CD8-positive, alpha-beta memory T cell (primary cell): ENCODE data around the gene NFATC2. TPM values are rescaled to one million over a fixed set of nuclear protein-coding genes. Genes with fewer than 3 reads are reported as not detected.
A peak's percentile ranks its signal among the peaks of the same experiment; 100 is the strongest.

Experiments used
- CTCF ChIA-PET: fragments of 350-600 bp; sonication (Branson Sonifier 250); formaldehyde crosslinking; loops from one replicate; lab custom pipeline; 2021; ENCODE audit warnings: antibody characterized with exemption; lab: Charles Lee
- POLR2A ChIA-PET: fragments of 350-600 bp; sonication (Branson Sonifier 250); formaldehyde crosslinking; loops from one replicate; lab custom pipeline; 2021; ENCODE audit warnings: antibody characterized with exemption; lab: Charles Lee
- DNase-seq, 5 donors: peaks; one replicate each; pipeline versions ENCODE4 v3.0.0 to v3.0.0-alpha.2; 2020 to 2022; ENCODE audit warnings: mixed read lengths in 1 of 5
- H3K27ac ChIP-seq: one replicate; pipeline ENCODE4 v1.7.0; 2013; ENCODE audit warnings: low read depth, mild to moderate bottlenecking, low read length, moderate library complexity
- H3K27me3 ChIP-seq: 2 replicates; pipeline ENCODE4 v1.7.0; 2013; ENCODE audit warnings: low read length, mild to moderate bottlenecking; ENCODE audit not compliant: insufficient read depth, poor library complexity, severe bottlenecking
- H3K36me3 ChIP-seq: 2 replicates; pipeline ENCODE4 v1.7.0; 2013; ENCODE audit warnings: mild to moderate bottlenecking, low read length, moderate library complexity; ENCODE audit not compliant: insufficient read depth
- H3K4me1 ChIP-seq: 2 replicates; pipeline ENCODE4 v1.7.0; 2013; ENCODE audit warnings: mild to moderate bottlenecking, low read length, moderate library complexity; ENCODE audit not compliant: insufficient read depth
- H3K4me3 ChIP-seq: 2 replicates; pipeline ENCODE4 v1.7.0; 2013; ENCODE audit warnings: mild to moderate bottlenecking, low read length
- H3K9me3 ChIP-seq: 2 replicates; pipeline ENCODE4 v1.7.0; 2013; ENCODE audit warnings: mild to moderate bottlenecking, low read length
- H3K27ac Mint-ChIP-seq, 8 donors: one replicate each; pipeline ENCODE4 v1.8.0; 2020 to 2021; ENCODE audit warnings: mixed read lengths in 8 of 8, mild to moderate bottlenecking in 6 of 8, inconsistent platforms in 3 of 8, moderate library complexity in 3 of 8
- H3K27me3 Mint-ChIP-seq, 2 donors: one replicate each; pipeline ENCODE4 v1.8.0; 2020 to 2021; ENCODE audit warnings: mixed read lengths in 2 of 2, mild to moderate bottlenecking in 1 of 2, moderate library complexity in 1 of 2
- H3K36me3 Mint-ChIP-seq, 3 donors: one replicate each; pipeline ENCODE4 v1.8.0; 2020 to 2021; ENCODE audit warnings: mixed read lengths in 3 of 3, inconsistent platforms in 1 of 3, mild to moderate bottlenecking in 1 of 3
- H3K4me1 Mint-ChIP-seq, 3 donors: one replicate each; pipeline ENCODE4 v1.8.0; 2020 to 2021; ENCODE audit warnings: mixed read lengths in 3 of 3, inconsistent platforms in 1 of 3, mild to moderate bottlenecking in 1 of 3
- H3K4me3 Mint-ChIP-seq, 7 donors: one replicate each; pipeline ENCODE4 v1.8.0; 2020 to 2021; ENCODE audit warnings: mixed read lengths in 7 of 7, mild to moderate bottlenecking in 6 of 7, moderate library complexity in 4 of 7, inconsistent platforms in 2 of 7
- H3K9me3 Mint-ChIP-seq, 5 donors: one replicate each; pipeline ENCODE4 v1.8.0; 2020 to 2022; ENCODE audit warnings: mixed read lengths in 5 of 5, mild to moderate bottlenecking in 3 of 5, moderate library complexity in 2 of 5, inconsistent platforms in 1 of 5
- polyA plus RNA-seq: library from polyadenylated mRNA; unstranded; fragments of 300-500 nt; fragmentation: Illumina TruSeq; gene quantifications from one replicate; pipeline ENCODE4 v1.2.3, GENCODE V29; 2021
- total RNA-seq, 2 experiments: library from RNA; stranded (reverse); gene quantifications; one replicate each; pipeline ENCODE4 v1.2.3, GENCODE V29; 2021

The NFATC2 gene
- total and polyA plus RNA-seq, 3 experiments from 2014 or later: 52.1 to 64.4 (median 63.0) TPM

- Histone ChIP-seq H3K27ac (no peak overlapping the region), H3K4me1 (peaks cover 50% of the 10 kb centered on the region), H3K4me3 (no peak overlapping the region), H3K36me3 (peaks cover 12% of the 10 kb centered on the region), H3K27me3 (no peaks in the 10 kb centered on the region), H3K9me3 (no peaks in the 10 kb centered on the region)
- ChIA-PET CTCF (interaction anchor here (1.1 to 2.3 kb wide), 3 partner anchors 13 to 144 kb away, joined by 3 to 9 read pairs (median 5); partner anchors contain the start of gene NFATC2), POLR2A (no interaction called here)
- peak overlapping the region in 4 of 7 donors; percentile 8 to 86 (median 26) for H3K4me3 Mint-ChIP-seq
- H3K9me3 Mint-ChIP-seq: no peaks in the 10 kb centered on the region
- H3K27ac Mint-ChIP-seq: peak overlapping the region; percentile 99 to 100 (median 100)
- no peaks in the 10 kb centered on the region for H3K27me3 Mint-ChIP-seq
- peaks cover 59 to 87% (median 80%) of the 10 kb centered on the region in 3 donors for H3K4me1 Mint-ChIP-seq
- no peak for DNase-seq
- H3K36me3 Mint-ChIP-seq: peaks cover 8 to 68% (median 13%) of the 10 kb centered on the region in 3 donors
Observed at GRCh38 chr20:51398552-51398951, 144.0 kb downstream of the NFATC2 start.

- CTCF ChIA-PET: interaction anchor here (1.1 to 2.3 kb wide), 3 partner anchors 12 to 144 kb away, joined by 3 to 9 read pairs (median 5); partner anchors contain the start of gene NFATC2
- no peak for DNase-seq
- peak overlapping the region in 5 of 8 donors; percentile 45 to 100 (median 72) for H3K27ac Mint-ChIP-seq
- POLR2A ChIA-PET: no interaction called here
- H3K27me3 Mint-ChIP-seq: no peaks in the 10 kb centered on the region
- H3K27ac ChIP-seq: no peak overlapping the region
- peaks cover 54 to 83% (median 79%) of the 10 kb centered on the region in 3 donors for H3K4me1 Mint-ChIP-seq
- peaks cover 45% of the 10 kb centered on the region for H3K4me1 ChIP-seq
- H3K27me3 ChIP-seq: no peaks in the 10 kb centered on the region
- peaks cover 12% of the 10 kb centered on the region for H3K36me3 ChIP-seq
- H3K36me3 Mint-ChIP-seq: peaks cover 8 to 70% (median 13%) of the 10 kb centered on the region in 3 donors
- no peak overlapping the region for H3K4me3 ChIP-seq
- H3K9me3 ChIP-seq: no peaks in the 10 kb centered on the region
- H3K9me3 Mint-ChIP-seq: no peaks in the 10 kb centered on the region
- no peak overlapping the region for H3K4me3 Mint-ChIP-seq
Observed at GRCh38 chr20:51398083-51398482, 144.4 kb downstream of the NFATC2 start.

GRCh38 chr20:51397137-51397536 lies 145.4 kb downstream of the NFATC2 start:
- H3K4me1 ChIP-seq: peaks cover 36% of the 10 kb centered on the region
- H3K27me3 Mint-ChIP-seq: no peaks in the 10 kb centered on the region
- H3K27me3 ChIP-seq: no peaks in the 10 kb centered on the region
- H3K36me3 Mint-ChIP-seq: peaks cover 8 to 76% (median 20%) of the 10 kb centered on the region in 3 donors
- ChIA-PET POLR2A (interaction anchor here (0.6 kb wide), 1 partner anchor 77 kb away, joined by 4 read pairs; no protein-coding TSS in a partner anchor), CTCF (interaction anchor here (2.3 kb wide), 1 partner anchor 11 kb away, joined by 9 read pairs; no protein-coding TSS in a partner anchor)
- no peak overlapping the region for H3K4me3 Mint-ChIP-seq
- peaks cover 20% of the 10 kb centered on the region for H3K36me3 ChIP-seq
- H3K9me3 ChIP-seq: no peaks in the 10 kb centered on the region
- H3K27ac ChIP-seq: no peak overlapping the region
- H3K27ac Mint-ChIP-seq: peak overlapping the region in 6 of 8 donors; percentile 13 to 100 (median 54)
- DNase-seq: no peak
- H3K4me1 Mint-ChIP-seq: peaks cover 50 to 83% (median 79%) of the 10 kb centered on the region in 3 donors
- H3K4me3 ChIP-seq: no peak overlapping the region
- no peaks in the 10 kb centered on the region for H3K9me3 Mint-ChIP-seq

- Histone ChIP-seq H3K27ac (no peak overlapping the region), H3K36me3 (peaks cover 20% of the 10 kb centered on the region), H3K9me3 (no peaks in the 10 kb centered on the region), H3K4me3 (no peak overlapping the region), H3K4me1 (peaks cover 29% of the 10 kb centered on the region), H3K27me3 (no peaks in the 10 kb centered on the region)
- CTCF ChIA-PET: no interaction called here
- Mint-ChIP-seq H3K4me3 (no peak overlapping the region), H3K9me3 (no peaks in the 10 kb centered on the region), H3K27ac (peak overlapping the region in 4 of 8 donors; percentile 10 to 63 (median 13)), H3K27me3 (no peaks in the 10 kb centered on the region), H3K36me3 (peaks cover 8 to 81% (median 20%) of the 10 kb centered on the region in 3 donors), H3K4me1 (peaks cover 45 to 80% (median 76%) of the 10 kb centered on the region in 3 donors)
- POLR2A ChIA-PET: interaction anchor here (0.9 to 1.1 kb wide), 2 partner anchors 8 to 10 kb away, joined by 4 read pairs; no protein-coding TSS in a partner anchor
- no peak for DNase-seq
Observed at GRCh38 chr20:51396365-51396909, 146.1 kb downstream of the NFATC2 start.

GRCh38 chr20:51394706-51395105 lies 147.8 kb downstream of the NFATC2 start:
- H3K36me3 ChIP-seq: peaks cover 31% of the 10 kb centered on the region
- H3K4me1 ChIP-seq: peaks cover 19% of the 10 kb centered on the region
- H3K9me3 Mint-ChIP-seq: no peaks in the 10 kb centered on the region
- no peak overlapping the region for H3K4me3 ChIP-seq
- no peak for DNase-seq
- H3K4me1 Mint-ChIP-seq: peaks cover 43 to 79% (median 75%) of the 10 kb centered on the region in 3 donors
- no peaks in the 10 kb centered on the region for H3K27me3 Mint-ChIP-seq
- peaks cover 4 to 88% (median 17%) of the 10 kb centered on the region in 3 donors for H3K36me3 Mint-ChIP-seq
- no peak overlapping the region for H3K27ac ChIP-seq
- H3K4me3 Mint-ChIP-seq: peak overlapping the region in 1 of 7 donors; percentile 46
- ChIA-PET POLR2A (no interaction called here), CTCF (interaction anchor here (0.9 to 1.4 kb wide), 2 partner anchors 9 to 32 kb away, joined by 3 read pairs; no protein-coding TSS in a partner anchor)
- peak overlapping the region in 5 of 8 donors; percentile 31 to 72 (median 56) for H3K27ac Mint-ChIP-seq
- no peaks in the 10 kb centered on the region for H3K27me3 ChIP-seq
- no peaks in the 10 kb centered on the region for H3K9me3 ChIP-seq

- Histone ChIP-seq H3K36me3 (peaks cover 31% of the 10 kb centered on the region), H3K27ac (no peak overlapping the region), H3K27me3 (no peaks in the 10 kb centered on the region), H3K9me3 (no peaks in the 10 kb centered on the region), H3K4me1 (peaks cover 17% of the 10 kb centered on the region), H3K4me3 (no peak overlapping the region)
- DNase-seq: no peak
- H3K4me3 Mint-ChIP-seq: no peak overlapping the region
- H3K27me3 Mint-ChIP-seq: no peaks in the 10 kb centered on the region
- H3K9me3 Mint-ChIP-seq: no peaks in the 10 kb centered on the region
- ChIA-PET CTCF (interaction anchor here (1.4 to 2.1 kb wide), 2 partner anchors 33 to 202 kb away, joined by 3 to 7 read pairs; no protein-coding TSS in a partner anchor), POLR2A (no interaction called here)
- peaks cover under 1 to 87% (median 15%) of the 10 kb centered on the region in 3 donors for H3K36me3 Mint-ChIP-seq
- peaks cover 43 to 79% (median 75%) of the 10 kb centered on the region in 3 donors for H3K4me1 Mint-ChIP-seq
- H3K27ac Mint-ChIP-seq: peak overlapping the region in 1 of 8 donors; percentile 54
Observed at GRCh38 chr20:51393571-51393970, 148.9 kb downstream of the NFATC2 start.

- H3K4me1 ChIP-seq: peaks cover 17% of the 10 kb centered on the region
- no peaks in the 10 kb centered on the region for H3K27me3 Mint-ChIP-seq
- H3K27ac ChIP-seq: no peak overlapping the region
- H3K36me3 Mint-ChIP-seq: peaks cover 0 to 86% (median 17%) of the 10 kb centered on the region in 3 donors
- peaks cover 49 to 80% (median 75%) of the 10 kb centered on the region in 3 donors for H3K4me1 Mint-ChIP-seq
- no peaks in the 10 kb centered on the region for H3K9me3 ChIP-seq
- H3K36me3 ChIP-seq: peaks cover 26% of the 10 kb centered on the region
- ChIA-PET POLR2A (interaction anchor here (1.0 kb wide), 1 partner anchor 11 kb away, joined by 3 read pairs; no protein-coding TSS in a partner anchor), CTCF (interaction anchor here (0.9 to 2.1 kb wide), 2 partner anchors 149 to 202 kb away, joined by 3 to 7 read pairs; no protein-coding TSS in a partner anchor)
- H3K4me3 Mint-ChIP-seq: peak overlapping the region in 1 of 7 donors; percentile 23
- no peaks in the 10 kb centered on the region for H3K27me3 ChIP-seq
- DNase-seq: no peak
- peak overlapping the region in 7 of 8 donors; percentile 24 to 87 (median 71) for H3K27ac Mint-ChIP-seq
- H3K4me3 ChIP-seq: no peak overlapping the region
- H3K9me3 Mint-ChIP-seq: no peaks in the 10 kb centered on the region
Observed at GRCh38 chr20:51392614-51393186, 149.8 kb downstream of the NFATC2 start.
